K562 treated with DMSO at 1 percent for 4 hours (cell line): ENCODE results near the gene KCNJ18. TPM values are rescaled to one million over a fixed set of nuclear protein-coding genes. Genes with fewer than 3 reads are reported as not detected.

Source experiments
- total RNA-seq: library from RNA; unstranded; fragments of 300-600 nt; gene quantifications from 2 replicates; pipeline ENCODE4 v1.2.3, GENCODE V29; 2022; ENCODE audit not compliant: insufficient read depth

Gene KCNJ18
- total RNA-seq = not detected in 2 replicates

GRCh38 chr17:21691883-21692703 lies at the start of gene KCNJ18:
Gene KCNJ18, plus strand, starts transcription at chr17:21692523. Its CDS starts 10,264 bp downstream, at chr17:21702787.

